NB4 (cell line): ENCODE measurements around the gene IMPDH1.
"Not testable (repeated sequence)": the region's sequence is repeated elsewhere in the genome, so short reads cannot be mapped to it uniquely, and the experiment has no call there.

Experiments
- DNase-seq: peaks from one replicate; pipeline ENCODE4 v3.0.0; 2010; ENCODE audit warnings: low read depth
- H3K4me3 ChIP-seq: one replicate; pipeline ENCODE4 v1.5.1; 2011; ENCODE audit warnings: mild to moderate bottlenecking, low read depth, low read length, moderate library complexity
- CTCF ChIP-seq: IDR thresholded peaks from one replicate; pipeline ENCODE4 v1.5.1; 2012; ENCODE audit warnings: low read depth, low read length
- MAX ChIP-seq: IDR thresholded peaks from 2 replicates; pipeline ENCODE4 v1.6.1; 2011; ENCODE audit warnings: low read depth, low read length
- MYC ChIP-seq: IDR thresholded peaks from 2 replicates; pipeline ENCODE4 v1.6.1; 2011; ENCODE audit warnings: low read depth, low read length
- POLR2A ChIP-seq: IDR thresholded peaks from 2 replicates; pipeline ENCODE4 v1.6.1; 2011; ENCODE audit warnings: mild to moderate bottlenecking; ENCODE audit not compliant: insufficient read length; ENCODE audit errors: extremely low read depth

Gene IMPDH1

GRCh38 chr7:128409596-128410450 is at the start of gene IMPDH1:
Gene IMPDH1, minus strand, starts transcription at chr7:128409982. Its CDS starts 81 bp downstream, at chr7:128409901.
- peak; percentile 74 for TF ChIP-seq MYC
- TF ChIP-seq MAX: peak; percentile 53; the same call in 1 of the 2 replicates
- TF ChIP-seq CTCF: no peak
- peak; percentile 79 for TF ChIP-seq POLR2A
- peak within 1 kb of the TSS; percentile 80 for H3K4me3 ChIP-seq
- peak; percentile 94 for DNase-seq

- no peak overlapping the region for H3K4me3 ChIP-seq
- TF ChIP-seq MYC: no peak
- peak; percentile 95 for TF ChIP-seq CTCF
- TF ChIP-seq POLR2A: no peak
- TF ChIP-seq MAX: no peak
Measured at GRCh38 chr7:128459394-128459878, 49.7 kb upstream of the IMPDH1 start.

GRCh38 chr7:128458956-128459355 is 49.2 kb upstream of the IMPDH1 start:
- H3K4me3 ChIP-seq: no peak overlapping the region
- TF ChIP-seq POLR2A (no peak), CTCF (no peak), MAX (no peak), MYC (no peak)

More at GRCh38 chr7:128459394-128459878, 49.7 kb upstream of the IMPDH1 start:
- DNase-seq: peak; percentile 87

GRCh38 chr7:128457385-128457784 is 47.6 kb upstream of the IMPDH1 start:
- H3K4me3 ChIP-seq: peak overlapping the region; percentile 91
- DNase-seq: not testable (repeated sequence)

More at GRCh38 chr7:128458956-128459355, 49.2 kb upstream of the IMPDH1 start:
- DNase-seq: no peak

GRCh38 chr7:128456255-128456725 is 46.5 kb upstream of the IMPDH1 start:
- no peak for TF ChIP-seq MAX
- no peak for TF ChIP-seq POLR2A
- TF ChIP-seq CTCF: no peak
- no peak for TF ChIP-seq MYC
- H3K4me3 ChIP-seq: peak overlapping the region; percentile 91

GRCh38 chr7:128455543-128456254 is 45.9 kb upstream of the IMPDH1 start, which contains the start of gene HILPDA:
Gene HILPDA, plus strand, starts transcription at chr7:128455878. Its CDS starts 1,391 bp downstream, at chr7:128457269.
- H3K4me3 ChIP-seq: peak within 1 kb of the TSS; percentile 91
- peak; percentile 98 for DNase-seq
- TF ChIP-seq MAX (peak; percentile 73), MYC (peak; percentile 51), CTCF (no peak), POLR2A (peak; percentile 93)

More at GRCh38 chr7:128456255-128456725, 46.5 kb upstream of the IMPDH1 start:
- DNase-seq: peak; percentile 48
